ENCODE measurements around the gene NOXA1. TPM values are rescaled to one million over a fixed set of nuclear protein-coding genes. Genes with fewer than 3 reads are reported as not detected.

Gene NOXA1
- total RNA-seq, 1 experiment from 2014 or later: 8.2 TPM

GRCh38 chr9:137380171-137380570 lies 43.0 kb upstream of the NOXA1 start:
- DNase-seq (ENCODE audit: unreplicated experiment): no peak
- H3K9me3 Mint-ChIP-seq (ENCODE audit: unreplicated experiment): no peaks in the 10 kb centered on the region
- TF ChIP-seq, protein P1, sequence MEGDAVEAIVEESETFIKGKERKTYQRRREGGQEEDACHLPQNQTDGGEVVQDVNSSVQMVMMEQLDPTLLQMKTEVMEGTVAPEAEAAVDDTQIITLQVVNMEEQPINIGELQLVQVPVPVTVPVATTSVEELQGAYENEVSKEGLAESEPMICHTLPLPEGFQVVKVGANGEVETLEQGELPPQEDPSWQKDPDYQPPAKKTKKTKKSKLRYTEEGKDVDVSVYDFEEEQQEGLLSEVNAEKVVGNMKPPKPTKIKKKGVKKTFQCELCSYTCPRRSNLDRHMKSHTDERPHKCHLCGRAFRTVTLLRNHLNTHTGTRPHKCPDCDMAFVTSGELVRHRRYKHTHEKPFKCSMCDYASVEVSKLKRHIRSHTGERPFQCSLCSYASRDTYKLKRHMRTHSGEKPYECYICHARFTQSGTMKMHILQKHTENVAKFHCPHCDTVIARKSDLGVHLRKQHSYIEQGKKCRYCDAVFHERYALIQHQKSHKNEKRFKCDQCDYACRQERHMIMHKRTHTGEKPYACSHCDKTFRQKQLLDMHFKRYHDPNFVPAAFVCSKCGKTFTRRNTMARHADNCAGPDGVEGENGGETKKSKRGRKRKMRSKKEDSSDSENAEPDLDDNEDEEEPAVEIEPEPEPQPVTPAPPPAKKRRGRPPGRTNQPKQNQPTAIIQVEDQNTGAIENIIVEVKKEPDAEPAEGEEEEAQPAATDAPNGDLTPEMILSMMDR (IDR thresholded peaks at IDR 0.05; ENCODE audit: unreplicated experiment): no peak
- no TSS peak for BruUV-seq (replicated peaks)
- no peak overlapping the region for H3K4me3 Mint-ChIP-seq (ENCODE audit: unreplicated experiment)
- H3K36me3 Mint-ChIP-seq (ENCODE audit: insufficient read depth, unreplicated experiment): no peaks in the 10 kb centered on the region
- H3K27ac Mint-ChIP-seq (ENCODE audit: low read depth, unreplicated experiment): no peak overlapping the region
- ChIA-PET CTCF (no interaction called here), POLR2A (no interaction called here)
- no peaks in the 10 kb centered on the region for H3K4me1 Mint-ChIP-seq (ENCODE audit: insufficient read depth, unreplicated experiment)
- H3K27me3 Mint-ChIP-seq (ENCODE audit: insufficient read depth, unreplicated experiment): no peaks in the 10 kb centered on the region
- intact Hi-C loops (cut with micrococcal nuclease): no loop called here

- ChIA-PET POLR2A (no interaction called here), CTCF (no interaction called here)
- Mint-ChIP-seq H3K36me3 (ENCODE audit: insufficient read depth, unreplicated experiment) (no peaks in the 10 kb centered on the region), H3K27ac (ENCODE audit: low read depth, unreplicated experiment) (no peak overlapping the region), H3K4me3 (ENCODE audit: unreplicated experiment) (no peak overlapping the region), H3K9me3 (ENCODE audit: unreplicated experiment) (no peaks in the 10 kb centered on the region), H3K27me3 (ENCODE audit: insufficient read depth, unreplicated experiment) (no peaks in the 10 kb centered on the region), H3K4me1 (ENCODE audit: insufficient read depth, unreplicated experiment) (no peaks in the 10 kb centered on the region)
- TF ChIP-seq, protein P1 (IDR thresholded peaks at IDR 0.05; ENCODE audit: unreplicated experiment): no peak
- no TSS peak for BruUV-seq (replicated peaks)
- no peak for DNase-seq (ENCODE audit: unreplicated experiment)
- intact Hi-C loops (cut with micrococcal nuclease): no loop called here
Measured at GRCh38 chr9:137380606-137381005, 42.6 kb upstream of the NOXA1 start.

- Mint-ChIP-seq H3K36me3 (ENCODE audit: insufficient read depth, unreplicated experiment) (no peaks in the 10 kb centered on the region), H3K27ac (ENCODE audit: low read depth, unreplicated experiment) (no peak overlapping the region), H3K9me3 (ENCODE audit: unreplicated experiment) (no peaks in the 10 kb centered on the region), H3K4me3 (ENCODE audit: unreplicated experiment) (no peak overlapping the region), H3K4me1 (ENCODE audit: insufficient read depth, unreplicated experiment) (no peaks in the 10 kb centered on the region), H3K27me3 (ENCODE audit: insufficient read depth, unreplicated experiment) (no peaks in the 10 kb centered on the region)
- intact Hi-C loops (cut with micrococcal nuclease): no loop called here
- no TSS peak for BruUV-seq (replicated peaks)
- ChIA-PET POLR2A (no interaction called here), CTCF (no interaction called here)
- no peak for DNase-seq (ENCODE audit: unreplicated experiment)
- TF ChIP-seq, protein P1 (IDR thresholded peaks at IDR 0.05; ENCODE audit: unreplicated experiment): no peak
Measured at GRCh38 chr9:137381501-137382443, 41.4 kb upstream of the NOXA1 start.

DNA sequence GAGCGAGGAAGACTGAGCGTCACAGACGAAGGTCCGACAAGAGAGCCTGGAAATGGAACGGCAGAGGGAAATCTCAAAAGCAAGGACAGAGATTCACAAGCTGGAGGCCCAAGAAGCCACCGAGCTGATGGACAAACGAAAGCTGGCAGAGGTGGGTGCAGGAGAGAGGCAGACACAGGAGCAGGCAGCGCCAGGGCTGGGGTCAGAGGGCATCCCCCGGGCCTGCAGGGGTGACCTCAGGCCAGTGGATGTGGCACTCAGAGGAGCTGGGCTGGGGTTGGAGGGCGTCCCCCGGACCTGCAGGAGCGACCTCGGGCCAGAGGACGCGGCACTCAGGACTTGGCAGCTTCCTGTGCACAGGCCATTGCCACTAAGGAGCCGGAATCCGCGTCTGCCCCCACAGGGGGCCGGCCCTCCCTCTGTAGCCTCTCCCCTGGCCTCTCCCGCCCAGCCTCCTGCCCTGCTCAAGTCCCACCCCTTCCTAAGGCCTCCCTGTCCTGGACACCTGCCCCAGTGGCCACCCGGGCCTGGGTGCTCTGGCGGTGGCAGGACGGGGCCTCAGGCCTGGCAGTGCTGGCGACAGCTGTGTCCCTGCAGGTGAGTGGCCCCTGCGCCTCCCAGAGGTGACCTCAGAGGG lies 40.6 kb upstream of the NOXA1 start:
- no peak overlapping the region for H3K4me3 Mint-ChIP-seq (ENCODE audit: unreplicated experiment)
- intact Hi-C loops (cut with micrococcal nuclease): no loop called here
- ChIA-PET POLR2A (no interaction called here), CTCF (interaction anchor here (0.7 to 1.4 kb wide), 2 partner anchors 62 to 81 kb away, joined by 3 to 4 read pairs; partner anchors contain the start of gene NRARP)
- H3K27me3 Mint-ChIP-seq (ENCODE audit: insufficient read depth, unreplicated experiment): no peaks in the 10 kb centered on the region
- DNase-seq (ENCODE audit: unreplicated experiment): no peak
- no peaks in the 10 kb centered on the region for H3K36me3 Mint-ChIP-seq (ENCODE audit: insufficient read depth, unreplicated experiment)
- no TSS peak for BruUV-seq (replicated peaks)
- no peaks in the 10 kb centered on the region for H3K9me3 Mint-ChIP-seq (ENCODE audit: unreplicated experiment)
- H3K27ac Mint-ChIP-seq (ENCODE audit: low read depth, unreplicated experiment): no peak overlapping the region
- TF ChIP-seq, protein P1 (IDR thresholded peaks at IDR 0.05; ENCODE audit: unreplicated experiment): no peak
- H3K4me1 Mint-ChIP-seq (ENCODE audit: insufficient read depth, unreplicated experiment): no peaks in the 10 kb centered on the region

Measured in MCF 10A (cell line).